Loucy (cell line): ENCODE measurements around the gene P4HB.

ENCODE experiments used
- CTCF ChIP-seq: fragments of 200-600 bp; sonication (generic); conservative IDR thresholded peaks from 2 replicates; pipeline ENCODE4 v1.5.1; 2014; ENCODE audit warnings: mild to moderate bottlenecking, antibody characterized with exemption, low read length
- EZH2phosphoT487 ChIP-seq: fragments of 200-600 bp; IDR thresholded peaks from 2 replicates; pipeline ENCODE4 v1.6.1; 2018; ENCODE audit warnings: antibody characterized with exemption, mild to moderate bottlenecking, moderate library complexity, borderline replicate concordance

- TF ChIP-seq CTCF: no peak
- no peak for TF ChIP-seq EZH2phosphoT487
These were observed 51.4 kb downstream of the P4HB start for GRCh38 chr17:81808778-81809555.
